Measurements from ENCODE around the gene RSPH10B2. TPM values are rescaled to one million over a fixed set of nuclear protein-coding genes. Genes with fewer than 3 reads are reported as not detected.
"Not testable (repeated sequence)": the region's sequence is repeated elsewhere in the genome, so short reads cannot be mapped to it uniquely, and the experiment has no call there.

The RSPH10B2 gene
- total RNA-seq, 4 donors from 2014 or later: 1.3 TPM; not detected in 3

- DNase-seq (ENCODE audit: low spot score in 2 of 2); intact Hi-C loops (cut with DNase I; ENCODE audit: low total_unique reads); H3K4me3 ChIP-seq (ENCODE audit: low read depth, poor library complexity, severe bottlenecking): not testable (repeated sequence)
- 90 to 94% methylated on average over 6 to 7 of the region's 12 CpGs for WGBS, 2 donors
These were observed 4.6 kb upstream of the RSPH10B2 start for GRCh38 chr7:6749335-6749734.

DNA sequence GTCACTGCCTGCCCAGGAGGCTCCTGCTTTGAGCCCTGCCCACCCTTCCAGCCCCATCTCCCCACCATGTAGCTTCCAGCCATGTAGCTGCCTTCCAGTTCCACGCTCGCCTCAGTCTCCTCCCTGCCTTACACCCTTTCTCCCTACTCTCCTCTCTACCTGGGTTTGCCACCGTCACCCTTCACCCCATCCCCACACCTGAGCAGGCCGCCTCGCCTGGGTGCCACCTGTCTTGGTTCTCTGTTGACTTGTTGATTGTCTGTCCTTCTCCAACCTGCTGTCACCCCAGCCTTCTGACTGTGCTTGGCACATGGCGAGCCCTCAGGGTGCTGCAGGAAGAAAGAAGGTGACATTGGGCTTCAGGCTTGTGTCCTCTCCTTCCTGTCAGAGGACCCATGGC is 3.7 kb upstream of the RSPH10B2 start:
- DNase-seq (ENCODE audit: low spot score in 2 of 2); H3K4me3 ChIP-seq (ENCODE audit: low read depth, poor library complexity, severe bottlenecking); intact Hi-C loops (cut with DNase I; ENCODE audit: low total_unique reads): not testable (repeated sequence)
- 96 to 97% methylated on average over 4 of the region's 6 CpGs for WGBS, 2 donors

- H3K4me3 ChIP-seq (ENCODE audit: low read depth, poor library complexity, severe bottlenecking); intact Hi-C loops (cut with DNase I; ENCODE audit: low total_unique reads); DNase-seq (ENCODE audit: low spot score in 2 of 2): not testable (repeated sequence)
- WGBS, 2 donors: no CpG with 5 or more reads among the region's 12 CpGs
These were observed 7.3 kb downstream of the RSPH10B2 start for GRCh38 chr7:6761186-6761585.

DNA sequence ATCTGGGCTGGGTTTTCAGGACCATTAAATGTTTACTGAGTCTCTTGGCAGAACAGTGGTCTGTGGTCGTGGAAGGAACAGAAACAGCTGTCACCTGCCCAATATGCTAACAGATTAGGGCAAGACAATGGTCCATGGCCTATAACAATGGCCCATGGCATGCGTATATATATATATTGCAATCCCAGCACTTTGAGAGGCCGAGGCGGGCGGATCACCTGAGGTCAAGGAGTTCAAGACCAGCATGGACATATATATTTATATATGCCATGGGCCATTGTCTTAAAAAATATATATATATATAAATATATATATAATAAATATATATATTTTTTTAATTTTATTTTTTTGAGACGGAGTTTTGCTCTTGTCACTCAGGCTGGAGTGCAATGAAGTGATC is 27.7 kb downstream of the RSPH10B2 start:
- 87 to 96% methylated on average over 5 to 6 of the region's 6 CpGs for WGBS, 2 donors
- intact Hi-C loops (cut with DNase I; ENCODE audit: low total_unique reads); H3K4me3 ChIP-seq (ENCODE audit: low read depth, poor library complexity, severe bottlenecking); DNase-seq (ENCODE audit: low spot score in 2 of 2): not testable (repeated sequence)

GRCh38 chr7:6789353-6789752 is 35.5 kb downstream of the RSPH10B2 start:
- DNase-seq (ENCODE audit: low spot score in 2 of 2); H3K4me3 ChIP-seq (ENCODE audit: low read depth, poor library complexity, severe bottlenecking); intact Hi-C loops (cut with DNase I; ENCODE audit: low total_unique reads): not testable (repeated sequence)
- WGBS, 2 donors: no CpG with 5 or more reads among the region's 13 CpGs

DNA sequence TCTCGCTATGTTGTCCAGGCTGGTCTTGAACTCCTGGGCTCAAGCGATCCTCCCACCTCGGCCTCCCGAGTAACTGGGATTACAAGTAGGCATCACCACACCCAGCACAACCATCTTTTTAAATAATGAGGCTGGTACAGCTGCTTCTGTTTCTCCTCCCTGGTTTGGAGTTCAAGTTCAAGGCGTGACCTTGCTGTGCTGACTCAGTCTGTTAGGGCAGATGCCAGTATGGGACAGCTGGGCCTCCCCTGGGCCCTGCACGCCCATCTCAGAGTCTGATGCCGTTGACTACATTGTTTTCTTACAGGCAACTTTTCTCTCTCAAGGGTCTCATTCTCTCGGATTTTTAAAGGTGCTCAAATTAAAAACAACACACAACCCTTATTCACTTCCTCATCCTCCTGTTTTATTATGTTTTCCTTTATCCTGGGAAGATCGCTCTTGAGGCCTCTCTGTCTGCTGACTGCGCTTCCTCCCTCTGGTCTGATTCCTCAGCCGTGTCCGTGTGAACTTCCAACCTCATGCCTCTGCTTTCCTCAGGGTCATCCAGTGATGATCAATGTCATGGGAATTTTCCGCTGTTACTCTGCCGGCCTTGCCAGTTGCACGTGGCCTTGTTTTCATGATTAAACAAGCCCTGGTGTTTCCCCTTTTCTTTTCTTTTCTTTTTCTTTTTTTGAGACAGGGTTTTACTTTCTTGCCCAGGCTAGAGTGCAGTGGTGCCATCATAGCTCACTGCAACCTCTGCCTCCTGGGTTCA is 38.4 kb downstream of the RSPH10B2 start:
- DNase-seq (ENCODE audit: low spot score in 2 of 2); intact Hi-C loops (cut with DNase I; ENCODE audit: low total_unique reads); H3K4me3 ChIP-seq (ENCODE audit: low read depth, poor library complexity, severe bottlenecking): not testable (repeated sequence)
- WGBS, 2 donors: 17 to 56% methylated on average over 3 to 9 of the region's 15 CpGs

DNA sequence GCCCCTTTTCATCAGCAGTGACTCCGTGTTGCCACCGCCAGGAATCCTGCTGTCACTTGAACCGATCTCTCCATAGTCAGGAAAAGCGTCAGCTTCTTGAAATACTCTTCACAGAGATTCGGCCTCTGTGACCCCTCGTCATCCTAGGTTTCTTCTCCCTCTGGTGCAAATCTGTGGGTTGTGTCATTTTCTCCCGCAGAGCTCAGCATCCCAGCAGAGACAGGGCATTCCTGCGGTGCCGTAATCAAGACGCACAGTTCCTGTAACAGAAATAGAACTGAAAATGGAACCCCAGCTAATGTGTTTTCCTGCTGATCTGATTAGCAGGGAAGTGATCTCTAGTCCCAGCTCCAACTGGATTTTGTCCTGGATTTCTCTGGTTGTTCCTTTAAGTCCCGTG is 40.4 kb downstream of the RSPH10B2 start:
- DNase-seq (ENCODE audit: low spot score in 2 of 2); H3K4me3 ChIP-seq (ENCODE audit: low read depth, poor library complexity, severe bottlenecking); intact Hi-C loops (cut with DNase I; ENCODE audit: low total_unique reads): not testable (repeated sequence)
- 87 to 91% methylated on average over 4 of the region's 11 CpGs for WGBS, 2 donors

DNA sequence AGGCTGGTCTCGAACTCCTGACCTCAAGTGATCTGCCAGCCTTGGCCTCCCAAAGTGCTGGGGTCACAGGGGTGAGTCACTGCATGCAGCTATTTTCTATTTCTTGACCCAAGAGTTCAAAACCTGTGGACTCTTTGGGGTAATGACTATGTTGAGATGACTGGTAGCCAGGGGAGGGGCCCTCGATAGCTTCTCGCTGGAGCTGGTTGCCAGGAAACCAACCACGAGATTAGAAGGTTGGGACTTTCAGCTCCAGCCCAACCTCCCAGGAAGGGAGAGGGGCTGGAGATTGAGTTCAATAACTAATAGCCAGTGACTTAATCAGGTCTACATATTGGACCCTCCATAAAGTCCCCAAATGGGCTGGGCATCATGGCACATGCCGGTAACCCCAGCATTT is 43.3 kb downstream of the RSPH10B2 start:
- intact Hi-C loops (cut with DNase I; ENCODE audit: low total_unique reads); DNase-seq (ENCODE audit: low spot score in 2 of 2); H3K4me3 ChIP-seq (ENCODE audit: low read depth, poor library complexity, severe bottlenecking): not testable (repeated sequence)
- 81 to 87% methylated on average over 5 of the region's 5 CpGs for WGBS, 2 donors

DNA sequence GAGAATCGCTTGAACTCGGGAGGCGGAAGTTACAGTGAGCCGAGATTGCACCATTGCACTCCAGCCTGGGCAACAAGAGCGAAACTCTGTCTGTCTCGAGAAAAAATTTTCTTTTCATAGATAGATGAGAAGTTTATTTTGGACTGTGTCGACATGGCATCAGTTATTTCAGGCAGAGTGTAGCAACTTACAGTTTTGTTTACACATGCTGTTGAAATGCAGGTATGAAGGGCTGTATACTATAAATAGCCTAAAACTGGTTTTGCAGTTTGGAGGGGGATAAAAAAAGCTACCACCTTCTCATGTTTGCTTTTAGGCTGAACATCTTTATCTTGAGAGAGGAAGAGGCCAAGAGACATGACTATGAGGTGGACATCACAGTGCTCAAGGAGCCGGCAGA is 44.1 kb downstream of the RSPH10B2 start:
- H3K4me3 ChIP-seq (ENCODE audit: low read depth, poor library complexity, severe bottlenecking); intact Hi-C loops (cut with DNase I; ENCODE audit: low total_unique reads); DNase-seq (ENCODE audit: low spot score in 2 of 2): not testable (repeated sequence)
- WGBS, 2 donors: no CpG with 5 or more reads among the region's 8 CpGs

DNA sequence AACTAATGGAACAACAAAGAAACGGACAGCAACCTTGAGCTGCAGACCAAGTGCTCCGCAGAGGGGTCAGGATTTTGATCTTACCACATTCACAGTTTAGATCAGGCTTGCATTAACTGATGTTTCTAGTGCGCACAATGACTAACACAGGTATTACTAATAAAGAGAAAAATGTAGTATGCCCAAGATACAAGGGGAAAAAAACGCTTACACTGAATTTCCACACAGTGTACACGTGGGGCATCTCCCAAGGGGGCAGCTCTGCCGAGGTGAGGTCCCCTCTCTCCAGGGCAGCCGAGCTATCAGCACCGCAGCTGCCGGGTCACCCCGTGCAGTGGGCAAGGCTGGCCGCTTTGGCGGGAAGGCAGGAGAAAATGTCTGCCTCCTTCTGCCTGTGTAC is 46.0 kb downstream of the RSPH10B2 start:
- DNase-seq (ENCODE audit: low spot score in 2 of 2); H3K4me3 ChIP-seq (ENCODE audit: low read depth, poor library complexity, severe bottlenecking); intact Hi-C loops (cut with DNase I; ENCODE audit: low total_unique reads): not testable (repeated sequence)
- WGBS, 2 donors: no CpG with 5 or more reads among the region's 12 CpGs

GRCh38 chr7:6800331-6800730 is 46.4 kb downstream of the RSPH10B2 start:
- intact Hi-C loops (cut with DNase I; ENCODE audit: low total_unique reads); DNase-seq (ENCODE audit: low spot score in 2 of 2); H3K4me3 ChIP-seq (ENCODE audit: low read depth, poor library complexity, severe bottlenecking): not testable (repeated sequence)
- WGBS, 2 donors: 100% methylated on average over 1 to 2 of the region's 2 CpGs

- DNase-seq (ENCODE audit: low spot score in 2 of 2); H3K4me3 ChIP-seq (ENCODE audit: low read depth, poor library complexity, severe bottlenecking); intact Hi-C loops (cut with DNase I; ENCODE audit: low total_unique reads): not testable (repeated sequence)
- 65 to 86% methylated on average over 4 of the region's 4 CpGs for WGBS, 2 donors
These were observed 53.6 kb downstream of the RSPH10B2 start for GRCh38 chr7:6807393-6807918.

DNA sequence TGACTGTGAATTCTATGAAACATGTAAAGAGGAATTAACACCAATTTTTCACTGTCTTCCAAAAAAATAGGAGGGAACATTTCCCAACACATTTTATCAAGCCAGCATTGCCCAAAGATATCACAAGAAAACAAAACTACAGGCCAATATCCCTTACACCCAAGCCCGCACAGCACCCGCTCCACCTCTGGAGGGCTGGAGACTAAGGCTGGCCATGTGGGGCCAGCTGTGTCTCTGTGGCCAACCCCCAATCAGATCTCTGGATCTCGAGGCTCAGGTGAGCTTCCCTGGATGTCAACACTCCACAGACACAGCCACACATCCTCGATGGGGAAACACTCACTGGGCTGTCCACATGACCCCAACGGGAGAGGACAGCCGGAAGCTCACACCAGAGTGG is 54.1 kb downstream of the RSPH10B2 start:
- DNase-seq (ENCODE audit: low spot score in 2 of 2); H3K4me3 ChIP-seq (ENCODE audit: low read depth, poor library complexity, severe bottlenecking); intact Hi-C loops (cut with DNase I; ENCODE audit: low total_unique reads): not testable (repeated sequence)
- 79% methylated on average over 2 of the region's 6 CpGs; no CpG with 5 or more reads in 1 of the 2 donors for WGBS, 2 donors

DNA sequence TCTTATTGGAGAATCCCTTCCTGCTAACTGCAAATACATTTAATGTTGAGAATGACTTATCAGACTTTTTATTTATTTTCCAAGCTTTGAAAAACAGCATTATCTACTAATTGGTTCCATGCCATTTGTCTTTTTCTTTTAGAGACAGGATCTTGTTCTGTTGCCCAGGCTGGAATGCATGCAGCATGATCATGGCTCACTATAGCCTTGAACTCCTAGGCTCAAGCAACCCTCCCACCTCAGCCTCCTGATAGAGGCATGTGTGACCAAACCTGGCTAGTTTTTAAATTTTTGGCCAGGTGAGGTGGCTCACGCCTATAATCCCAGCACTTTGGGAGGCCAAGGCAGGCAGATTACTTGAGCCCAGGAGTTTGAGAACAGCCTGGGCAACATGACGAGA is 59.1 kb downstream of the RSPH10B2 start:
- intact Hi-C loops (cut with DNase I; ENCODE audit: low total_unique reads); H3K4me3 ChIP-seq (ENCODE audit: low read depth, poor library complexity, severe bottlenecking); DNase-seq (ENCODE audit: low spot score in 2 of 2): not testable (repeated sequence)
- WGBS, 2 donors: 91 to 94% methylated on average over 2 of the region's 2 CpGs

GRCh38 chr7:6815470-6815869 is 61.6 kb downstream of the RSPH10B2 start:
- H3K4me3 ChIP-seq (ENCODE audit: low read depth, poor library complexity, severe bottlenecking); DNase-seq (ENCODE audit: low spot score in 2 of 2); intact Hi-C loops (cut with DNase I; ENCODE audit: low total_unique reads): not testable (repeated sequence)
- 95 to 96% methylated on average over 7 of the region's 7 CpGs for WGBS, 2 donors
